Measurements from ENCODE around the gene NGLY1. TPM values are rescaled to one million over a fixed set of nuclear protein-coding genes. Genes with fewer than 3 reads are reported as not detected.

Gene NGLY1
- total RNA-seq, 4 donors from 2014 or later = 32.9 to 101 (median 46.4) TPM

- Histone ChIP-seq H3K27me3 (no peaks in the 10 kb centered on the region), H3K9me3 (no peaks in the 10 kb centered on the region), H3K36me3 (no peaks in the 10 kb centered on the region), H3K4me3 (peak overlapping the region; percentile 78 to 96 (median 95)), H3K4me1 (peaks cover 0 to 10% (median 9%) of the 10 kb centered on the region in 4 donors), H3K27ac (peak overlapping the region; percentile 89 to 99 (median 92))
- peak in 1 of 3 donors; percentile 53 for DNase-seq
- TF ChIP-seq POLR2A (IDR thresholded peaks at IDR 0.05) = no peak
Measured at GRCh38 chr3:25783661-25784512, 644 bp upstream of the NGLY1 start.

- H3K9me3 ChIP-seq = no peaks in the 10 kb centered on the region
- TF ChIP-seq CTCF (IDR thresholded peaks at IDR 0.05) = no peak
- no peak for TF ChIP-seq POLR2A (IDR thresholded peaks at IDR 0.05)
- peak overlapping the region; percentile 89 to 99 (median 92) for H3K27ac ChIP-seq
- H3K4me3 ChIP-seq = peak overlapping the region; percentile 78 to 96 (median 95)
- peaks cover 0 to 10% (median 9%) of the 10 kb centered on the region in 4 donors for H3K4me1 ChIP-seq
- H3K27me3 ChIP-seq = no peaks in the 10 kb centered on the region
- peaks cover 0 to 8% (median 4%) of the 10 kb centered on the region in 3 donors for H3K36me3 ChIP-seq
- DNase-seq = no peak
Measured at GRCh38 chr3:25782636-25782937, 656 bp downstream of the NGLY1 start.

- peaks cover 0 to 10% (median 9%) of the 10 kb centered on the region in 4 donors for H3K4me1 ChIP-seq
- peak overlapping the region; percentile 78 to 96 (median 95) for H3K4me3 ChIP-seq
- DNase-seq = no peak
- peak overlapping the region in 2 of 4 donors; percentile 92 to 99 for H3K27ac ChIP-seq
- H3K27me3 ChIP-seq = no peaks in the 10 kb centered on the region
- TF ChIP-seq CTCF (IDR thresholded peaks at IDR 0.05) (no peak), POLR2A (IDR thresholded peaks at IDR 0.05) (no peak)
- H3K9me3 ChIP-seq = no peaks in the 10 kb centered on the region
- peaks cover 0 to 13% (median 4%) of the 10 kb centered on the region in 3 donors for H3K36me3 ChIP-seq
Measured at GRCh38 chr3:25781758-25782594, 1.3 kb downstream of the NGLY1 start.

GRCh38 chr3:25781145-25781757, 2.0 kb downstream of the NGLY1 start:
- peak overlapping the region in 1 of 4 donors; percentile 95 for H3K4me3 ChIP-seq

GRCh38 chr3:25780618-25781017, 2.6 kb downstream of the NGLY1 start:
- H3K9me3 ChIP-seq = no peaks in the 10 kb centered on the region
- no peaks in the 10 kb centered on the region for H3K27me3 ChIP-seq
- no peak overlapping the region for H3K27ac ChIP-seq
- H3K4me1 ChIP-seq = peaks cover 0 to 10% (median 9%) of the 10 kb centered on the region in 4 donors
- peaks cover 0 to 24% (median 4%) of the 10 kb centered on the region in 3 donors for H3K36me3 ChIP-seq
- no peak for TF ChIP-seq POLR2A (IDR thresholded peaks at IDR 0.05)
- TF ChIP-seq CTCF (IDR thresholded peaks at IDR 0.05) = no peak
- no peak for DNase-seq
- no peak overlapping the region for H3K4me3 ChIP-seq

More at GRCh38 chr3:25781145-25781757, 2.0 kb downstream of the NGLY1 start:
- Histone ChIP-seq H3K27me3 (no peaks in the 10 kb centered on the region), H3K36me3 (peaks cover 0 to 20% (median 4%) of the 10 kb centered on the region in 3 donors), H3K9me3 (no peaks in the 10 kb centered on the region), H3K27ac (peak overlapping the region in 2 of 4 donors; percentile 21 to 99), H3K4me1 (peaks cover 0 to 10% (median 9%) of the 10 kb centered on the region in 4 donors)
- TF ChIP-seq POLR2A (IDR thresholded peaks at IDR 0.05) (no peak), CTCF (IDR thresholded peaks at IDR 0.05) (no peak)
- DNase-seq = no peak
